Measurements from ENCODE around the gene C2orf72. TPM values are rescaled to one million over a fixed set of nuclear protein-coding genes. Genes with fewer than 3 reads are reported as not detected.

C2orf72 gene
- total RNA-seq, 1 donor from 2014 or later: 0.84 TPM

DNA sequence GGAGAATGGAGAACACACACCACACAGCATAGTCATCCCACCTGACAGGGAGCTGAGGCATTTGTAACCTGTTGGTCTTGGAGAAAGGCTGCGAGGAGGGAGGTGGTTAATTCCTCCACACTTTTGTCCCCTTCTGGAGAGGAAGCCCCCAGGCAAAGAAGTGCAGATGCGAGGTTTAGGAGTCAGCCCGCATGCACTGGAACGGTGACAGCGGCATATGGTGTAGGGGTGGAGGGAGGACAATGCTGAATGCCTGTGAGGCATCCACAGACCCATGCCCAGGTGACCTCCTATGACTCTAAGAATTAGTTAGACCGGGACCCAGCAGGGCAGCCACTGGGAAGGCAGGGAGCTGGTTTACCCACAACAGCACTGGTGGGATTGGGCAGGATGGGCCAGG is 29.2 kb upstream of the C2orf72 start:
- H3K4me3 Mint-ChIP-seq (ENCODE audit: unreplicated experiment): no peak overlapping the region
- no peak overlapping the region for H3K4me2 ChIP-seq (ENCODE audit: low read length)
- no peak overlapping the region for H3K27ac Mint-ChIP-seq (ENCODE audit: unreplicated experiment)
- H3K27me3 Mint-ChIP-seq (ENCODE audit: low read depth, unreplicated experiment): peaks cover 44% of the 10 kb centered on the region
- H3K27me3 ChIP-seq (ENCODE audit: insufficient read depth, low read length): peaks cover 31% of the 10 kb centered on the region
- no peak overlapping the region for H3K27ac ChIP-seq (ENCODE audit: low read depth, low read length)
- H3K9me3 ChIP-seq (ENCODE audit: insufficient read depth, low read depth, low read length): peaks cover 2% of the 10 kb centered on the region
- no peak overlapping the region for H2AFZ ChIP-seq (ENCODE audit: low read depth, low read length)
- no peaks in the 10 kb centered on the region for H3K4me1 ChIP-seq (ENCODE audit: insufficient read depth, low read length)
- no peaks in the 10 kb centered on the region for H3K79me2 ChIP-seq (ENCODE audit: insufficient read depth, low read length)
- no peak overlapping the region for H3K9ac ChIP-seq (ENCODE audit: low read length)
- no peak for TF ChIP-seq EZH2 (IDR thresholded peaks at IDR 0.05; ENCODE audit: insufficient read depth, low read length)
- no peak for TF ChIP-seq CTCF (IDR thresholded peaks at IDR 0.05; ENCODE audit: insufficient read depth, low read depth, low read length)
- no peaks in the 10 kb centered on the region for H4K20me1 ChIP-seq (ENCODE audit: insufficient read depth, low read length)
- no peaks in the 10 kb centered on the region for H3K36me3 Mint-ChIP-seq (ENCODE audit: low read depth, unreplicated experiment)
- H3K9me3 Mint-ChIP-seq (ENCODE audit: unreplicated experiment): peaks cover 13% of the 10 kb centered on the region
- H3K36me3 ChIP-seq (ENCODE audit: insufficient read depth, low read length): no peaks in the 10 kb centered on the region
- no peak for FAIRE-seq
- DNase-seq (ENCODE audit: low read depth): no peak
- H3K4me3 ChIP-seq (ENCODE audit: insufficient read depth, low read depth, low read length): no peak overlapping the region
- H3K4me1 Mint-ChIP-seq (ENCODE audit: low read depth, unreplicated experiment): peaks cover 10% of the 10 kb centered on the region

DNA sequence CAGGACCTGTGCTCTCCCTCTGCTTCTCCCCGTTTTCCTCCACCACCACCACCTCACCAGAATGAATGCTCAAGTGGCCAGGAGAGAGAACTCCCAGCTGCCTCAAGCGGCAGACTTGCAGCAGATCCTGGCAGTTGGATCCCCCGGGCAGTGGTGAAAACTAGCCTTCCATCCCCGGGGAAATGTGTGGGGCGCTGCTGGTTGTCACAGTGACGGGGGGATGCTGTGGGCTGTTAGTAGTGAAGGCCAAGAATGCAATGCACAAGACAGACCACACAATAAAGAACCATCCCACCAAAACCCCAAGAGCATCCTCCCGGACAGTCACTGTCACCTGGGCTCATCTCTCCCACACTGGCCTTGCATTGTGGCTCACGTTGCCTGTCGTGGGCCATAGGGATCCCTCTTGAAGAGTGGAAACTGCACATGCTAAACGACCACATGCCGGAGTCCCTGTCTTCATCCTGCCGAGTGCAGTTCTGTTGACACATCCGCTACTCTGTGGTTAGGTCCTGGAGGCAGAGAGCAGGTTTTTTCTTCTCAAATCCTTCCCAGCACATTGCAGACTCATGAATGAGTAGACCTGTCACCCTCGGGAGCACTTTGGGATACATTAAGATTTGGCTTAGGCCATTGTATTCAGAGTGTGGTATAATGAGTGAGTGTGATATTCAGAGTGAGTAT is 27.9 kb upstream of the C2orf72 start:
- no peaks in the 10 kb centered on the region for H3K36me3 ChIP-seq (ENCODE audit: insufficient read depth, low read length)
- no peak for FAIRE-seq
- TF ChIP-seq EZH2 (IDR thresholded peaks at IDR 0.05; ENCODE audit: insufficient read depth, low read length) (no peak), CTCF (IDR thresholded peaks at IDR 0.05; ENCODE audit: insufficient read depth, low read depth, low read length) (no peak)
- no peak overlapping the region for H2AFZ ChIP-seq (ENCODE audit: low read depth, low read length)
- Mint-ChIP-seq H3K4me1 (ENCODE audit: low read depth, unreplicated experiment) (peaks cover 10% of the 10 kb centered on the region), H3K9me3 (ENCODE audit: unreplicated experiment) (peaks cover 10% of the 10 kb centered on the region), H3K27ac (ENCODE audit: unreplicated experiment) (no peak overlapping the region), H3K4me3 (ENCODE audit: unreplicated experiment) (no peak overlapping the region), H3K27me3 (ENCODE audit: low read depth, unreplicated experiment) (peaks cover 33% of the 10 kb centered on the region), H3K36me3 (ENCODE audit: low read depth, unreplicated experiment) (no peaks in the 10 kb centered on the region)
- no peaks in the 10 kb centered on the region for H3K4me1 ChIP-seq (ENCODE audit: insufficient read depth, low read length)
- no peak overlapping the region for H3K4me2 ChIP-seq (ENCODE audit: low read length)
- peak; percentile 9 for DNase-seq (ENCODE audit: low read depth)
- H3K79me2 ChIP-seq (ENCODE audit: insufficient read depth, low read length): no peaks in the 10 kb centered on the region
- H3K27ac ChIP-seq (ENCODE audit: low read depth, low read length): no peak overlapping the region
- H3K9me3 ChIP-seq (ENCODE audit: insufficient read depth, low read depth, low read length): peaks cover 2% of the 10 kb centered on the region
- H3K4me3 ChIP-seq (ENCODE audit: insufficient read depth, low read depth, low read length): no peak overlapping the region
- no peak overlapping the region for H3K9ac ChIP-seq (ENCODE audit: low read length)
- peaks cover 28% of the 10 kb centered on the region for H3K27me3 ChIP-seq (ENCODE audit: insufficient read depth, low read length)
- no peaks in the 10 kb centered on the region for H4K20me1 ChIP-seq (ENCODE audit: insufficient read depth, low read length)

DNA sequence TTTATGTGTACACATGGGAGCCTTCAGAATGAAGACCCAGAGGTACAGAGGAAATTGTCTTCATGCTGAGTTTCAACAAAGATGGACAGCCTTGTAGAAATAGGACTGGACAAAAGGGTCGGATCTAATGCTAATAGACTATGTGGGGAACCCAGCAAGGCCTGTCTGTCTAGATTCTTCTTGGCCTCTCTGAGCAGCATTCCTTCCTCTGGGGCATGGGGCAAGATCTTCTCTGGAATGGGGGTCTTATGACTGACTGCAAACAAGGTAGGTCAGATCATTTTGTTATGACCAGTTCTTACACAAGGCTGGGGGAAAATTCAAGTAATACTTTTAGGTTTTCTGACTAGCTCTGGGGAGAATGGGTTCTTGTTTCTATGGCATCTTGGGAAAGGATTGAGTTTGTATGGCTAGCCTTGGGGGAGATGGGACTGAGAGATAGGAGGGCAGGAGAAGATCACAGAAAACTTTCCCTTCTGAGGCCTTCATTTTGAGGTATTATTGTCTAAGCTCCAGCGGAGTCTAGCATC is 27.1 kb upstream of the C2orf72 start:
- Mint-ChIP-seq H3K4me1 (ENCODE audit: low read depth, unreplicated experiment) (peaks cover 10% of the 10 kb centered on the region), H3K36me3 (ENCODE audit: low read depth, unreplicated experiment) (no peaks in the 10 kb centered on the region), H3K27ac (ENCODE audit: unreplicated experiment) (no peak overlapping the region), H3K27me3 (ENCODE audit: low read depth, unreplicated experiment) (peaks cover 33% of the 10 kb centered on the region), H3K9me3 (ENCODE audit: unreplicated experiment) (peaks cover 4% of the 10 kb centered on the region), H3K4me3 (ENCODE audit: unreplicated experiment) (no peak overlapping the region)
- Histone ChIP-seq H3K4me2 (ENCODE audit: low read length) (no peak overlapping the region), H3K79me2 (ENCODE audit: insufficient read depth, low read length) (no peaks in the 10 kb centered on the region), H3K4me1 (ENCODE audit: insufficient read depth, low read length) (no peaks in the 10 kb centered on the region), H2AFZ (ENCODE audit: low read depth, low read length) (no peak overlapping the region), H3K27me3 (ENCODE audit: insufficient read depth, low read length) (peaks cover 28% of the 10 kb centered on the region), H3K36me3 (ENCODE audit: insufficient read depth, low read length) (no peaks in the 10 kb centered on the region), H3K27ac (ENCODE audit: low read depth, low read length) (no peak overlapping the region), H3K9me3 (ENCODE audit: insufficient read depth, low read depth, low read length) (peaks cover 2% of the 10 kb centered on the region), H3K9ac (ENCODE audit: low read length) (no peak overlapping the region), H3K4me3 (ENCODE audit: insufficient read depth, low read depth, low read length) (no peak overlapping the region), H4K20me1 (ENCODE audit: insufficient read depth, low read length) (no peaks in the 10 kb centered on the region)
- FAIRE-seq: no peak
- no peak for TF ChIP-seq EZH2 (IDR thresholded peaks at IDR 0.05; ENCODE audit: insufficient read depth, low read length)
- DNase-seq (ENCODE audit: low read depth): no peak

All from astrocyte (in vitro differentiated cells and primary cell).